Left ventricle myocardium inferior (tissue), 1 donor: ENCODE results near the gene MTHFSD. TPM values are rescaled to one million over a fixed set of nuclear protein-coding genes. Genes with fewer than 3 reads are reported as not detected.

Experiments used
- DNase-seq: peaks from one replicate; pipeline ENCODE4 v3.0.0-alpha.2; 2020
- H3K27ac ChIP-seq: fragments of 200-600 bp; replicated peaks from 2 replicates; pipeline ENCODE4 v1.8.0; 2021
- H3K27me3 ChIP-seq: fragments of 200-600 bp; 2 replicates; pipeline ENCODE4 v1.8.0; 2021; ENCODE audit warnings: low read depth
- H3K36me3 ChIP-seq: fragments of 200-600 bp; 2 replicates; pipeline ENCODE4 v1.8.0; 2021
- H3K4me1 ChIP-seq: fragments of 200-600 bp; 2 replicates; pipeline ENCODE4 v1.8.0; 2021
- H3K4me3 ChIP-seq: fragments of 200-600 bp; 2 replicates; pipeline ENCODE4 v1.8.0; 2021; ENCODE audit warnings: mild to moderate bottlenecking, moderate library complexity
- H3K9me3 ChIP-seq: fragments of 200-600 bp; replicated peaks from 2 replicates; pipeline ENCODE4 v1.8.0; 2021
- intact Hi-C: fragments of 100-400 bp; cut with micrococcal nuclease; formaldehyde crosslinking; loops from one replicate; pipeline ENCODE4 v1.11.0; 2022
- total RNA-seq: library from RNA; stranded (reverse); fragmentation: NEBNext Ultra II Directional; extraction: Animal tissue kit (Norgen Biotek cat#: 25700); gene quantifications from one replicate; pipeline ENCODE4 v1.2.1, GENCODE V29; 2021
- TF ChIP-seq, protein P1 (sequence below): fragments of 200-600 bp; IDR thresholded peaks from 2 replicates; pipeline ENCODE4 v1.8.0; 2021; ENCODE audit warnings: antibody characterized with exemption, mild to moderate bottlenecking, borderline replicate concordance
- donor health status: DM: no; HTN: yes; CAD: no; lungs with severe emphysema.

Gene MTHFSD
- total RNA-seq, 1 donor from 2014 or later = 10.2 TPM

DNA sequence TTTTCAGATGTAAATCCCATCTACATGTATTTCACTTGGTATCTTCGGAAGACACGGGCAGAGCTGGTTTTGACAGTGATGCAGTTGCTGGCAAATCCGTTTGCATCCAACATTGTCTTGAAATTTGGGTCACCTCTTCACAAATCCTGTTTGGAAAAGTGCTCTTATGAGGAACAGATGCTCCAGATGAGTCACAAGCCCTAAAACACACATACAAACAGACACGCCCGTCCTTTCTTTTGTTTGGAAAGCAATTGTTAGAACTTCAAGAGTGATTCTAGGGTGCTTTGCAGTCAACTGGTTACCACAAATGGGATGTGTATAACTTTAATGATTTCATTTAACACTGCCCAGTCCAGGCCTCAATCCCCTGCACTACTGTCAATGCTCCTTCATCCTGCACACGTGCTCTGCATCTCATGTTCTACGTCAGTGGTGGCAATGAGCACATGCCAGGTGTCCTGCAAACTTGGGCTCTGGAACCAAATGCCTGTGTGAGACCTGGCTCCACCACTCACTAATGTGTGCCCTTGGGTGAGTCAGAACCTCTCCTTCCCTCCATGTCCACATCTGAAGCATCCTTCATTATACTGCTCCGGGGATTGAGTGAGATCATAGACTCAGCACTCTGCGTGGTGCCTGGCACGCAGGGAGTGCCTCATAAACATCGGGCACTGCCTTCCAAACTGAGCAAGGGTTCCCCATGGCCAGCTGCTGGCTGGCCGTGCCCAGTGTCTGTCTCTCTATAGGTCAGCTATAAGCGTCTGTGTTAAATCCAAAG lies 64.0 kb downstream of the MTHFSD start:
- intact Hi-C loops = no loop called here
- TF ChIP-seq, protein P1, sequence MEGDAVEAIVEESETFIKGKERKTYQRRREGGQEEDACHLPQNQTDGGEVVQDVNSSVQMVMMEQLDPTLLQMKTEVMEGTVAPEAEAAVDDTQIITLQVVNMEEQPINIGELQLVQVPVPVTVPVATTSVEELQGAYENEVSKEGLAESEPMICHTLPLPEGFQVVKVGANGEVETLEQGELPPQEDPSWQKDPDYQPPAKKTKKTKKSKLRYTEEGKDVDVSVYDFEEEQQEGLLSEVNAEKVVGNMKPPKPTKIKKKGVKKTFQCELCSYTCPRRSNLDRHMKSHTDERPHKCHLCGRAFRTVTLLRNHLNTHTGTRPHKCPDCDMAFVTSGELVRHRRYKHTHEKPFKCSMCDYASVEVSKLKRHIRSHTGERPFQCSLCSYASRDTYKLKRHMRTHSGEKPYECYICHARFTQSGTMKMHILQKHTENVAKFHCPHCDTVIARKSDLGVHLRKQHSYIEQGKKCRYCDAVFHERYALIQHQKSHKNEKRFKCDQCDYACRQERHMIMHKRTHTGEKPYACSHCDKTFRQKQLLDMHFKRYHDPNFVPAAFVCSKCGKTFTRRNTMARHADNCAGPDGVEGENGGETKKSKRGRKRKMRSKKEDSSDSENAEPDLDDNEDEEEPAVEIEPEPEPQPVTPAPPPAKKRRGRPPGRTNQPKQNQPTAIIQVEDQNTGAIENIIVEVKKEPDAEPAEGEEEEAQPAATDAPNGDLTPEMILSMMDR = no peak
- H3K27me3 ChIP-seq = peaks cover 100% of the 10 kb centered on the region
- H3K4me3 ChIP-seq = no peak overlapping the region
- no peaks in the 10 kb centered on the region for H3K36me3 ChIP-seq
- H3K9me3 ChIP-seq = peaks cover 7% of the 10 kb centered on the region
- H3K4me1 ChIP-seq = peaks cover under 1% of the 10 kb centered on the region
- no peak overlapping the region for H3K27ac ChIP-seq
- DNase-seq = no peak

DNA sequence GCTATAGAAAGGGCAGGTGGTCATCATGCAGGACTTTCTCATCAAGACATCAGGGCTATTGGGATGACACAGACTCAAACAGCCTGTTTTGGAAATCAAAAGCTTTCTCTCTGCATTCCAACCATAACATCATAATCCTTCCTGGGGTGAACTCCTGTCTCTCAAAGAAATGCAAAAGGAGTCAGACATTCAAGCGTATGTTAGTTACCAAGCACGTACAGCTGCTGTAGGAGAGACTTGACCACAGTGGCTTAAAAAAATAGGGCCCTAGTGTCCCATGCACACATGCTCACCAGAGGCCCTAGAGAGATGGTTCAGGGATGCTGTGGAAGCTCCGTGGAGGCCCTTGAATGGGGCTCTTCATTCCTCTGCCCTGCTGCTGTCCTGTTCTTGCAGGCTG lies 69.3 kb downstream of the MTHFSD start:
- intact Hi-C loops = no loop called here
- Histone ChIP-seq H3K27ac (no peak overlapping the region), H3K36me3 (no peaks in the 10 kb centered on the region), H3K27me3 (peaks cover 99% of the 10 kb centered on the region), H3K4me3 (no peak overlapping the region), H3K4me1 (no peaks in the 10 kb centered on the region), H3K9me3 (peaks cover 23% of the 10 kb centered on the region)
- TF ChIP-seq, protein P1 = no peak
- no peak for DNase-seq

DNA sequence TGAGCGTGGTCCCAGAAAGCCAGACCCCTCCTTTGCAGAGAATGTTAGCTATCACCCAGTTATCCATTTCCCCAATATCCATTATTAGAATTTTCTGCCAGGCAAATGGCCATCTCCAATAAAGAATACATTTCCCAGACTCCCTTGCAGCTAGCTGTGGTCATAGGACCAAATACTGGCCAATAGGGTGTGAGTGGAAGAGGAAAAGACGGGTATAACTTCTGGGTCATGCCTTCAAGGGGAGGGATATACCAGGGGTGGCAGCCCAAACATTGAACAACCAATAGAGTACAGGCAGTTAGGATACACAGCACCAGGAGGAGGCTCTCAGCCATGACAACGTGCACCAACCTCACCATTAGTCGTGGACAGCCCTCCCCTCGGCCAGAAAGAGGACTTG lies 70.8 kb downstream of the MTHFSD start:
- Histone ChIP-seq H3K36me3 (no peaks in the 10 kb centered on the region), H3K27ac (no peak overlapping the region), H3K4me3 (no peak overlapping the region), H3K9me3 (peaks cover 17% of the 10 kb centered on the region), H3K4me1 (no peaks in the 10 kb centered on the region), H3K27me3 (peaks cover 99% of the 10 kb centered on the region)
- DNase-seq = no peak
- TF ChIP-seq, protein P1 = no peak
- intact Hi-C loops = no loop called here

DNA sequence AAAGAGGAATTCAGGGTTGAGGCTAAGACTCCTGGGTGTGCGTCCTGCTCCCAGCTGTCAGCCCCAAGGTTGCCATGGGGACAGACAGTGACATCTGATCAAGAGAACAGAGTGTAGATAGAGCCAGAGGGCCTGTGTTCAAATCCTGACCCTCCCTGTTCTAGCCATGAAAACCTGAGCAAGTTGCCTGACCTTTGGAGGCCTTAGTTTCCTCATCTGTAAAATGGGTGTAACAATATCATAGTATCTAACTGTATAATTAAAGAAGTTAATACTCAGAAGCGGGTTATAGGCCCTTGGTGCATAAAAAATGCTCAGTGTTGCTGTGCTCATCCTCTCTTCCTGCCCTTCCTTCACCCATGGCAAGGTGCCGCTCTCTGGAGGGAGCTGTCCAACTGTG lies 73.4 kb downstream of the MTHFSD start:
- TF ChIP-seq, protein P1 = no peak
- no peaks in the 10 kb centered on the region for H3K36me3 ChIP-seq
- H3K27me3 ChIP-seq = peaks cover 99% of the 10 kb centered on the region
- no peak overlapping the region for H3K27ac ChIP-seq
- no peak overlapping the region for H3K4me3 ChIP-seq
- peaks cover 4% of the 10 kb centered on the region for H3K4me1 ChIP-seq
- intact Hi-C loops = no loop called here
- no peak for DNase-seq
- peaks cover 17% of the 10 kb centered on the region for H3K9me3 ChIP-seq

DNA sequence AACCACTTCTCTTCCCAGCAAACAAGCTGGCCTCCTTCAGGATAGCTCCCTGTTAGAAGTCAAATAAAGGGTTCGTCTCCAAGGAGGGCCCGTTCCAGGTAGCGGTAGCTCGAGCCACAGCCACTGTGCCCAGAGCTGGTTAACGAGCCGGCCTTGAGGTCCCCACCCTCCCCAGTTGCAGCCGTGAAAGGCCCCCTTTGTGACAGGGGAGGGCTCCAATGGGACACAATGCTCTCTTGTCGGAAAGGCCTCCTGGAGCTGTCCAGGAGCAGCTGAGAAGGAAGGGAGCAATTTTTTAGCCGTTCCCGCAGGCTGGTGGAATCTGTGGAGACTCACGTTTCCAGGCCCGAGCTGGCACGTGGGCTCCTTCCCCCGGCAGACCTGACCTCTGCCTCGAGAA lies 74.6 kb downstream of the MTHFSD start:
- Histone ChIP-seq H3K36me3 (no peaks in the 10 kb centered on the region), H3K4me3 (no peak overlapping the region), H3K4me1 (peaks cover 4% of the 10 kb centered on the region), H3K27me3 (peaks cover 99% of the 10 kb centered on the region), H3K27ac (no peak overlapping the region), H3K9me3 (peaks cover 17% of the 10 kb centered on the region)
- no peak for DNase-seq
- TF ChIP-seq, protein P1 = no peak
- intact Hi-C loops = no loop called here

Other genes with a start within 250 kb of the MTHFSD start
- 0.33 TPM for gene FOXF1, start 44.7 kb downstream of the MTHFSD start, total RNA-seq
- 1.5 TPM for gene FOXC2, start 11.6 kb upstream of the MTHFSD start, total RNA-seq
- gene FOXL1, start 23.3 kb upstream of the MTHFSD start, total RNA-seq = 0.38 TPM